Measurements from ENCODE around the gene WWC2. TPM values are rescaled to one million over a fixed set of nuclear protein-coding genes. Genes with fewer than 3 reads are reported as not detected.

Gene WWC2
- total RNA-seq, 6 donors from 2014 or later: 87.0 to 179 (median 121) TPM

GRCh38 chr4:183256756-183257385, 157.8 kb downstream of the WWC2 start:
- TF ChIP-seq POLR2A (IDR thresholded peaks at IDR 0.05): no peak
- no peak for TF ChIP-seq POLR2AphosphoS5 (IDR thresholded peaks at IDR 0.05)
- no peak for TF ChIP-seq EP300 (IDR thresholded peaks at IDR 0.05)
- TF ChIP-seq CTCF (IDR thresholded peaks at IDR 0.05): peak; percentile 47 to 76 (median 60)

GRCh38 chr4:183257808-183258207, 158.8 kb downstream of the WWC2 start:
- DNase-seq (no peak), ATAC-seq (ENCODE audit: low FRiP score in 2 of 2) (no peak)
- H3K27me3 ChIP-seq: no peaks in the 10 kb centered on the region
- TF ChIP-seq POLR2A (IDR thresholded peaks at IDR 0.05) (no peak), POLR2AphosphoS5 (IDR thresholded peaks at IDR 0.05) (no peak), EP300 (IDR thresholded peaks at IDR 0.05) (no peak), CTCF (IDR thresholded peaks at IDR 0.05) (no peak)
- 89 to 91% methylated on average over 6 of the region's 6 CpGs for WGBS, 2 donors
- H3K4me1 ChIP-seq: peaks cover 22 to 34% (median 25%) of the 10 kb centered on the region in 4 donors
- H3K9me3 ChIP-seq: no peaks in the 10 kb centered on the region
- H3K27ac ChIP-seq: no peak overlapping the region
- peaks cover 0 to 35% (median 10%) of the 10 kb centered on the region in 4 donors for H3K36me3 ChIP-seq
- H3K4me3 ChIP-seq: no peak overlapping the region

More at GRCh38 chr4:183256756-183257385, 157.8 kb downstream of the WWC2 start:
- 40 to 43% methylated on average over 7 to 8 of the region's 9 CpGs for WGBS, 2 donors
- Histone ChIP-seq H3K27ac (no peak overlapping the region), H3K27me3 (no peaks in the 10 kb centered on the region), H3K4me1 (peaks cover 15 to 26% (median 18%) of the 10 kb centered on the region in 4 donors), H3K4me3 (no peak overlapping the region), H3K36me3 (peaks cover 0 to 41% (median 11%) of the 10 kb centered on the region in 4 donors), H3K9me3 (no peaks in the 10 kb centered on the region)
- peak in 1 of 2 donors; percentile 83 for ATAC-seq (ENCODE audit: low FRiP score in 2 of 2)
- peak; percentile 42 to 55 for DNase-seq

GRCh38 chr4:183260491-183261151, 161.6 kb downstream of the WWC2 start:
- Histone ChIP-seq H3K27ac (peak overlapping the region in 3 of 4 donors; percentile 47 to 64 (median 58)), H3K27me3 (no peaks in the 10 kb centered on the region), H3K9me3 (no peaks in the 10 kb centered on the region), H3K36me3 (peaks cover 0 to 31% (median 15%) of the 10 kb centered on the region in 4 donors), H3K4me3 (no peak overlapping the region), H3K4me1 (peaks cover 16 to 30% (median 22%) of the 10 kb centered on the region in 4 donors)
- TF ChIP-seq POLR2A (IDR thresholded peaks at IDR 0.05) (no peak), EP300 (IDR thresholded peaks at IDR 0.05) (peak in 2 of 4 donors; percentile 26 to 52), POLR2AphosphoS5 (IDR thresholded peaks at IDR 0.05) (peak in 1 of 2 donors; percentile 47), CTCF (IDR thresholded peaks at IDR 0.05) (no peak)
- DNase-seq (peak in 1 of 2 donors; percentile 69), ATAC-seq (ENCODE audit: low FRiP score in 2 of 2) (peak in 1 of 2 donors; percentile 83)
- 75 to 76% methylated on average over 10 of the region's 10 CpGs for WGBS, 2 donors

- H3K27me3 ChIP-seq: no peaks in the 10 kb centered on the region
- ATAC-seq (ENCODE audit: low FRiP score in 2 of 2): peak; percentile 95 to 96
- no peak overlapping the region for H3K4me3 ChIP-seq
- no peaks in the 10 kb centered on the region for H3K9me3 ChIP-seq
- WGBS, 2 donors: 13% methylated on average over 7 of the region's 7 CpGs
- H3K4me1 ChIP-seq: peaks cover 15 to 21% (median 17%) of the 10 kb centered on the region in 4 donors
- H3K36me3 ChIP-seq: peaks cover 0 to 45% (median 17%) of the 10 kb centered on the region in 4 donors
- DNase-seq: peak in 1 of 2 donors; percentile 91
- peak overlapping the region; percentile 16 to 82 (median 54) for H3K27ac ChIP-seq
- TF ChIP-seq EP300 (IDR thresholded peaks at IDR 0.05) (no peak), POLR2A (IDR thresholded peaks at IDR 0.05) (no peak), CTCF (IDR thresholded peaks at IDR 0.05) (peak; percentile 57 to 89 (median 75))
Observed at GRCh38 chr4:183261953-183262775, 163.1 kb downstream of the WWC2 start.
